Measurements from ENCODE around the gene ADGRD2. TPM values are rescaled to one million over a fixed set of nuclear protein-coding genes. Genes with fewer than 3 reads are reported as not detected.

The ADGRD2 gene
- total RNA-seq, 2 donors from 2014 or later: not detected

Other genes with a start within 250 kb of the ADGRD2 start
- gene NEK6, start 192.5 kb upstream of the ADGRD2 start, total RNA-seq: 1 to 10 TPM; 8.1 to 8.5 TPM
- gene PSMB7, start 35.0 kb upstream of the ADGRD2 start, total RNA-seq: 100 to 1,000 TPM; 120 to 126 TPM
- gene NR5A1, start 56.9 kb downstream of the ADGRD2 start, total RNA-seq: under 1 TPM in 1 of 2 donors, not detected in 1; 0.07 TPM

Data from activated T-cell treated with anti-CD3 and anti-CD28 coated beads, Interleukin-2, amount 50 U/mL, for 72 hours (primary cell).